HG03280 (cell line): ENCODE data around the gene INPPL1.

Experiments
- ATAC-seq: cut with Tn5 transposase; IDR thresholded peaks from one replicate; pipeline ENCODE4 v1.9.1; 2021; ENCODE audit warnings: mild to moderate bottlenecking, moderate library complexity; ENCODE audit not compliant: unreplicated experiment

Gene INPPL1

GRCh38 chr11:72209101-72209500, 15.5 kb upstream of the INPPL1 start:
- no peak for ATAC-seq

GRCh38 chr11:72216638-72217037, 7.9 kb upstream of the INPPL1 start, which contains the start of gene FOLR2:
Gene FOLR2 (plus strand): TSS chr11:72216794. CDS start chr11:72218585, 1,791 bp downstream.
- no peak for ATAC-seq

- no peak for ATAC-seq
Measured at GRCh38 chr11:72217841-72218240, 6.7 kb upstream of the INPPL1 start.

- no peak for ATAC-seq
Measured at GRCh38 chr11:72218251-72218745, 6.3 kb upstream of the INPPL1 start.

- no peak for ATAC-seq
Measured at GRCh38 chr11:72220696-72221363, 3.7 kb upstream of the INPPL1 start.

- ATAC-seq, result no peak
Measured at GRCh38 chr11:72221386-72222075, 3.0 kb upstream of the INPPL1 start.

GRCh38 chr11:72222106-72222891, 2.3 kb upstream of the INPPL1 start:
- ATAC-seq, result no peak

- ATAC-seq, result peak; percentile 72
Measured at GRCh38 chr11:72222907-72223614, 1.5 kb upstream of the INPPL1 start.

GRCh38 chr11:72223615-72224563, 678 bp upstream of the INPPL1 start:
- ATAC-seq, result peak; percentile 56

- no peak for ATAC-seq
Measured at GRCh38 chr11:72225411-72225951, 914 bp downstream of the INPPL1 start.

GRCh38 chr11:72226701-72227100, 2.1 kb downstream of the INPPL1 start:
- ATAC-seq, result no peak

GRCh38 chr11:72227316-72228228, 3.0 kb downstream of the INPPL1 start:
- ATAC-seq, result no peak

- no peak for ATAC-seq
Measured at GRCh38 chr11:72228229-72228843, 3.8 kb downstream of the INPPL1 start.

GRCh38 chr11:72228844-72229231, 4.3 kb downstream of the INPPL1 start:
- ATAC-seq, result no peak

- ATAC-seq, result no peak
Measured at GRCh38 chr11:72229336-72229924, 4.9 kb downstream of the INPPL1 start.

GRCh38 chr11:72229925-72230763, 5.6 kb downstream of the INPPL1 start:
- ATAC-seq, result no peak
